Osteoblast (primary cell): Measurements from ENCODE around the gene TAF6. TPM values are rescaled to one million over a fixed set of nuclear protein-coding genes. Genes with fewer than 3 reads are reported as not detected.

Source experiments
- DNase-seq: peaks from one replicate; pipeline ENCODE4 v3.0.0; 2011; ENCODE audit warnings: low spot score, mixed read lengths; ENCODE audit not compliant: insufficient read length; ENCODE audit errors: missing footprints
- H2AFZ ChIP-seq: 2 replicates; pipeline ENCODE4 v1.6.0; 2011; ENCODE audit warnings: mild to moderate bottlenecking, low read length
- H3K27ac ChIP-seq: 2 replicates; pipeline ENCODE4 v1.5.1; 2011; ENCODE audit warnings: mild to moderate bottlenecking, low read depth, low read length, moderate library complexity
- H3K27me3 ChIP-seq: 2 replicates; pipeline ENCODE4 v1.6.0; 2012; ENCODE audit warnings: mild to moderate bottlenecking, control low read depth, inconsistent platforms, low read length, moderate library complexity; ENCODE audit not compliant: insufficient read depth
- H3K36me3 ChIP-seq: 2 replicates; pipeline ENCODE4 v1.5.1; 2011; ENCODE audit warnings: mild to moderate bottlenecking, low read length, control low read depth, moderate library complexity; ENCODE audit not compliant: insufficient read depth
- H3K4me1 ChIP-seq: 2 replicates; pipeline ENCODE4 v1.5.1; 2011; ENCODE audit warnings: mild to moderate bottlenecking, low read length, control low read depth, moderate library complexity; ENCODE audit not compliant: insufficient read depth
- H3K4me2 ChIP-seq: 2 replicates; pipeline ENCODE4 v1.6.0; 2011; ENCODE audit warnings: mild to moderate bottlenecking, low read length; ENCODE audit not compliant: insufficient read depth
- H3K4me3 ChIP-seq: fragments of 200-600 bp; sonication (generic); 3 replicates; pipeline ENCODE4 v1.5.1; 2012; ENCODE audit warnings: mild to moderate bottlenecking, low read length, inconsistent platforms; ENCODE audit not compliant: insufficient read depth
- H3K79me2 ChIP-seq: 2 replicates; pipeline ENCODE4 v1.6.0; 2012; ENCODE audit warnings: mild to moderate bottlenecking, low read length, control low read depth, inconsistent platforms; ENCODE audit not compliant: insufficient read depth
- H3K9me3 ChIP-seq: 2 replicates; pipeline ENCODE4 v1.5.1; 2011; ENCODE audit warnings: low read depth, low read length, control low read depth
- H4K20me1 ChIP-seq: 2 replicates; pipeline ENCODE4 v1.6.0; 2012; ENCODE audit warnings: mild to moderate bottlenecking, low read length, control low read depth; ENCODE audit not compliant: insufficient read depth
- total RNA-seq: library from RNA; depleted of rRNA; stranded (reverse); fragments of >200 nt; gene quantifications from 2 replicates; pipeline ENCODE4 v1.2.3, GENCODE V29; 2012
- TF ChIP-seq, protein P1 (sequence below): IDR thresholded peaks from 2 replicates; pipeline ENCODE4 v1.5.1; 2011; ENCODE audit warnings: mild to moderate bottlenecking, low read depth, low read length, moderate library complexity; ENCODE audit errors: extremely low read depth

TAF6 gene
- total RNA-seq, 1 donor = 36.2 TPM

DNA sequence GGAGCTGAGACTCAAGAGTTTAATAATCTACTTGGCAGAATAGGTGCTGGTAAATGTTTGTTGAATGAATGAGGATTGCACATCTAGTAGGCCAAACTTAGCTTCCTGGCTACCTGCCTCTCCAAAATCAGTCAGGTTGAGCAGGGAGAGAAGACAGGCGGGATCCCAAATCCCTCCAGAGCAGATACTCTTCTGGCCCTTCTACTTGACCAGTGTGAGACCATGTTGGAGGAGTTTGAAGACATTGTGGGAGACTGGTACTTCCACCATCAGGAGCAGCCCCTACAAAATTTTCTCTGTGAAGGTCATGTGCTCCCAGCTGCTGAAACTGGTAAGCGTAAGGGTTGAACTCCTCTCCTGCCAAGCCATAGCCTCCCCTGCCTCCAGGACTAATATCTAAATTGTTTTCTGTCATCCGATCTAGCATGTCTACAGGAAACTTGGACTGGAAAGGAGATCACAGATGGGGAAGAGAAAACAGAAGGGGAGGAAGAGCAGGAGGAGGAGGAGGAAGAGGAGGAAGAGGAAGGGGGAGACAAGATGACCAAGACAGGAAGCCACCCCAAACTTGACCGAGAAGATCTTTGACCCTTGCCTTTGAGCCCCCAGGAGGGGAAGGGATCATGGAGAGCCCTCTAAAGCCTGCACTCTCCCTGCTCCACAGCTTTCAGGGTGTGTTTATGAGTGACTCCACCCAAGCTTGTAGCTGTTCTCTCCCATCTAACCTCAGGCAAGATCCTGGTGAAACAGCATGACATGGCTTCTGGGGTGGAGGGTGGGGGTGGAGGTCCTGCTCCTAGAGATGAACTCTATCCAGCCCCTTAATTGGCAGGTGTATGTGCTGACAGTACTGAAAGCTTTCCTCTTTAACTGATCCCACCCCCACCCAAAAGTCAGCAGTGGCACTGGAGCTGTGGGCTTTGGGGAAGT, 5.4 kb upstream of the TAF6 start:
- Histone ChIP-seq H2AFZ (no peak overlapping the region), H4K20me1 (no peaks in the 10 kb centered on the region), H3K4me1 (peaks cover 19% of the 10 kb centered on the region), H3K9me3 (no peaks in the 10 kb centered on the region), H3K27me3 (no peaks in the 10 kb centered on the region), H3K4me2 (no peak overlapping the region), H3K36me3 (peaks cover 14% of the 10 kb centered on the region), H3K4me3 (no peak overlapping the region), H3K79me2 (peaks cover 16% of the 10 kb centered on the region), H3K27ac (no peak overlapping the region)
- DNase-seq = peak; percentile 77
- TF ChIP-seq, protein P1, sequence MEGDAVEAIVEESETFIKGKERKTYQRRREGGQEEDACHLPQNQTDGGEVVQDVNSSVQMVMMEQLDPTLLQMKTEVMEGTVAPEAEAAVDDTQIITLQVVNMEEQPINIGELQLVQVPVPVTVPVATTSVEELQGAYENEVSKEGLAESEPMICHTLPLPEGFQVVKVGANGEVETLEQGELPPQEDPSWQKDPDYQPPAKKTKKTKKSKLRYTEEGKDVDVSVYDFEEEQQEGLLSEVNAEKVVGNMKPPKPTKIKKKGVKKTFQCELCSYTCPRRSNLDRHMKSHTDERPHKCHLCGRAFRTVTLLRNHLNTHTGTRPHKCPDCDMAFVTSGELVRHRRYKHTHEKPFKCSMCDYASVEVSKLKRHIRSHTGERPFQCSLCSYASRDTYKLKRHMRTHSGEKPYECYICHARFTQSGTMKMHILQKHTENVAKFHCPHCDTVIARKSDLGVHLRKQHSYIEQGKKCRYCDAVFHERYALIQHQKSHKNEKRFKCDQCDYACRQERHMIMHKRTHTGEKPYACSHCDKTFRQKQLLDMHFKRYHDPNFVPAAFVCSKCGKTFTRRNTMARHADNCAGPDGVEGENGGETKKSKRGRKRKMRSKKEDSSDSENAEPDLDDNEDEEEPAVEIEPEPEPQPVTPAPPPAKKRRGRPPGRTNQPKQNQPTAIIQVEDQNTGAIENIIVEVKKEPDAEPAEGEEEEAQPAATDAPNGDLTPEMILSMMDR = no peak

DNA sequence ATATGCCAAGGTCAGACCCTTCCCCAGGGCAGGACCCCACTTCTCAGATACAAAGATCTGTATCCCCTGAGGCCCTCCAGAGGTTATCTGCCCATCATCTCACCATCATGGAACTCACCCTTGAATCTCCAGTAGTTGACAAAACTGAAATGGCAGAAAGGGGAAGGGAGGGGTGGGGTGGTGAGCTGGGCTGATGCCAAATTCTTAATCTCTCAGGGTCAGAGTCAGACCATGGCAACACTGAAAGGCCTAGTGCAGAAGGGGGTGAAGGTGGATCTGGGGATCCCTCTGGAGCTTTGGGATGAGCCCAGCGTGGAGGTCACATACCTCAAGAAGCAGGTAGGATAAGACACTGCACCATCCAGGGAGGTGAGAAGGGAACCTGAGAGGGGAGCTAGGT, 3.4 kb upstream of the TAF6 start:
- Histone ChIP-seq H3K27me3 (no peaks in the 10 kb centered on the region), H4K20me1 (no peaks in the 10 kb centered on the region), H2AFZ (no peak overlapping the region), H3K79me2 (peaks cover 26% of the 10 kb centered on the region), H3K27ac (no peak overlapping the region), H3K4me2 (no peak overlapping the region), H3K4me1 (peaks cover 18% of the 10 kb centered on the region), H3K36me3 (peaks cover 14% of the 10 kb centered on the region), H3K9me3 (no peaks in the 10 kb centered on the region), H3K4me3 (no peak overlapping the region)
- DNase-seq = no peak
- TF ChIP-seq, protein P1 = no peak

DNA sequence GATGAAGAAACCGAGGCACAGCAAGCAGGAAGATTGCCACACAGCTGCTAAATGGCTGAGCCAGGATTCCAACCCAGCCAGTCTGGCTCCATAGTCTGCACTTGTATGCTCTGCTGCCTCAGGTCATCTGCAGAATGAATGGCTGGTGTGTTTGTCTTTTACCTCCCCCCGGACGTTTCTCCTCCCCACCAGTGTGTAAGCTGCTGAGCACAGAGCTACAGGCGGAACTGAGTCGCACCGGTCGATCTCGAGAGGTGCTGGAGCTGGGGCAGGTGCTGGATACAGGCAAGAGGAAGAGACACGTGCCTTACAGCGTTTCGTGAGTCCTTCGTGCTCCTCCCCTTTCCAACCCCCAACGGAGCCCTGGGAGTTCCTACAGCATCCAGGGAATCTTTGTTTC, 2.9 kb upstream of the TAF6 start:
- H3K4me1 ChIP-seq = peaks cover 18% of the 10 kb centered on the region
- H3K79me2 ChIP-seq = peaks cover 26% of the 10 kb centered on the region
- no peaks in the 10 kb centered on the region for H4K20me1 ChIP-seq
- H2AFZ ChIP-seq = no peak overlapping the region
- no peak overlapping the region for H3K4me2 ChIP-seq
- H3K4me3 ChIP-seq = no peak overlapping the region
- no peak for DNase-seq
- H3K36me3 ChIP-seq = peaks cover 14% of the 10 kb centered on the region
- H3K27ac ChIP-seq = no peak overlapping the region
- no peaks in the 10 kb centered on the region for H3K9me3 ChIP-seq
- TF ChIP-seq, protein P1 = no peak
- no peaks in the 10 kb centered on the region for H3K27me3 ChIP-seq

DNA sequence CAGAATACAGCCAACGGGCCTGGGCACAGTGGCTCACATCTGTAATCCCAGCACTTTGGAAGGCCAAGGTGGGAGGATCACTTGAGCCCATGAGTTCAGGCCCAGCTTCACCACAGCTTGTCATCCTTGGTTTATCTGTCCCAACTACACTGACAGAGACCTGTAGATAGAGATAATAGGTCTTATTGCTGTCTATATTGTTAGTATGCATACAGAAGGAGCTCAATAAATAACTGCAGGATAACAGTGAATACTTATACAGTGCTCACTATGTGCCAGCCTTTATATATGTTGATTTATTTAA, 1.5 kb upstream of the TAF6 start:
- Histone ChIP-seq H4K20me1 (no peaks in the 10 kb centered on the region), H3K4me3 (peak overlapping the region; percentile 78), H3K4me1 (peaks cover 18% of the 10 kb centered on the region), H3K27me3 (no peaks in the 10 kb centered on the region), H3K9me3 (no peaks in the 10 kb centered on the region), H3K79me2 (peaks cover 26% of the 10 kb centered on the region), H3K4me2 (peak overlapping the region; percentile 95), H3K27ac (peak overlapping the region; percentile 92), H2AFZ (peak overlapping the region; percentile 94), H3K36me3 (peaks cover 14% of the 10 kb centered on the region)
- TF ChIP-seq, protein P1 = no peak
- no peak for DNase-seq
